Subcutaneous adipose tissue (tissue), 4 donors: ENCODE data around the gene SCN4A. TPM values are rescaled to one million over a fixed set of nuclear protein-coding genes. Genes with fewer than 3 reads are reported as not detected.

Experiments used
- total RNA-seq, 4 donors: library from RNA; depleted of rRNA; stranded (reverse); fragments of >200 nt; gene quantifications; one replicate each; pipeline ENCODE4 v1.1.0, GENCODE V29; 2016
- TF ChIP-seq, protein P1 (sequence below): fragments of 450-650 bp; IDR thresholded peaks from one replicate; pipeline ENCODE4 v1.5.1; 2016; ENCODE audit warnings: low read depth, mild to moderate bottlenecking, control low read depth, antibody characterized with exemption, moderate library complexity

Gene SCN4A
- total RNA-seq, 4 donors from 2014 or later: 6.2 to 43.3 (median 18.1) TPM

DNA sequence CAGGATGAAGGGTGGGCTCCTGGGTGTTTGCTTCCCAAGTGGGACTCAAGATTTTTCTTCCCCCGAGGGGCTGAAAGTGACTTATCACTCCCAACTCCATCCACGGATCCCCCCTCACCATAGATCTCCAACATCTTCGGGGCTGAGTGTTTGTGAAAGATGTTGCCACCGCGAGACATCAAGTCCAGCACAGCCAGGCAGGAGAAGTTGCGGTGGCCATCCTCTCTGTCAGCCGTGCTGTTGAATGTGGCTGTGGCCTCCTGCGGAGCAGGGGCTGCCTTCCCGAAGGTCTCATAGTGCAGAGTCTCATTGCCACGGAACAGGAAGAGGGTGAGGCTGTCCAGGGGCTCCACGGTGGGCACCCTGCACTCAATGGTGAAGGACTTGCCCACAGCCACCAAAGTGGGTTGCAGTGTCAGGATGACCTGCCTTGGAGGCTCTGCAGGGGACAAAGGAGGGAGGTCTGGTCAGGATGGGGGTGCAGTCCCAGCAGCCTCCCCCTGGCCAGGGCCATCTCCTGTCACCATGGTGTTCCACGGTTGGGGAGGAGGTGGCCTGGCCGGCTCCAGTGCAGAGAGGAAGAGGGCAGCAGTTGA lies 30.9 kb upstream of the SCN4A start:
- TF ChIP-seq, protein P1, sequence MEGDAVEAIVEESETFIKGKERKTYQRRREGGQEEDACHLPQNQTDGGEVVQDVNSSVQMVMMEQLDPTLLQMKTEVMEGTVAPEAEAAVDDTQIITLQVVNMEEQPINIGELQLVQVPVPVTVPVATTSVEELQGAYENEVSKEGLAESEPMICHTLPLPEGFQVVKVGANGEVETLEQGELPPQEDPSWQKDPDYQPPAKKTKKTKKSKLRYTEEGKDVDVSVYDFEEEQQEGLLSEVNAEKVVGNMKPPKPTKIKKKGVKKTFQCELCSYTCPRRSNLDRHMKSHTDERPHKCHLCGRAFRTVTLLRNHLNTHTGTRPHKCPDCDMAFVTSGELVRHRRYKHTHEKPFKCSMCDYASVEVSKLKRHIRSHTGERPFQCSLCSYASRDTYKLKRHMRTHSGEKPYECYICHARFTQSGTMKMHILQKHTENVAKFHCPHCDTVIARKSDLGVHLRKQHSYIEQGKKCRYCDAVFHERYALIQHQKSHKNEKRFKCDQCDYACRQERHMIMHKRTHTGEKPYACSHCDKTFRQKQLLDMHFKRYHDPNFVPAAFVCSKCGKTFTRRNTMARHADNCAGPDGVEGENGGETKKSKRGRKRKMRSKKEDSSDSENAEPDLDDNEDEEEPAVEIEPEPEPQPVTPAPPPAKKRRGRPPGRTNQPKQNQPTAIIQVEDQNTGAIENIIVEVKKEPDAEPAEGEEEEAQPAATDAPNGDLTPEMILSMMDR: no peak

DNA sequence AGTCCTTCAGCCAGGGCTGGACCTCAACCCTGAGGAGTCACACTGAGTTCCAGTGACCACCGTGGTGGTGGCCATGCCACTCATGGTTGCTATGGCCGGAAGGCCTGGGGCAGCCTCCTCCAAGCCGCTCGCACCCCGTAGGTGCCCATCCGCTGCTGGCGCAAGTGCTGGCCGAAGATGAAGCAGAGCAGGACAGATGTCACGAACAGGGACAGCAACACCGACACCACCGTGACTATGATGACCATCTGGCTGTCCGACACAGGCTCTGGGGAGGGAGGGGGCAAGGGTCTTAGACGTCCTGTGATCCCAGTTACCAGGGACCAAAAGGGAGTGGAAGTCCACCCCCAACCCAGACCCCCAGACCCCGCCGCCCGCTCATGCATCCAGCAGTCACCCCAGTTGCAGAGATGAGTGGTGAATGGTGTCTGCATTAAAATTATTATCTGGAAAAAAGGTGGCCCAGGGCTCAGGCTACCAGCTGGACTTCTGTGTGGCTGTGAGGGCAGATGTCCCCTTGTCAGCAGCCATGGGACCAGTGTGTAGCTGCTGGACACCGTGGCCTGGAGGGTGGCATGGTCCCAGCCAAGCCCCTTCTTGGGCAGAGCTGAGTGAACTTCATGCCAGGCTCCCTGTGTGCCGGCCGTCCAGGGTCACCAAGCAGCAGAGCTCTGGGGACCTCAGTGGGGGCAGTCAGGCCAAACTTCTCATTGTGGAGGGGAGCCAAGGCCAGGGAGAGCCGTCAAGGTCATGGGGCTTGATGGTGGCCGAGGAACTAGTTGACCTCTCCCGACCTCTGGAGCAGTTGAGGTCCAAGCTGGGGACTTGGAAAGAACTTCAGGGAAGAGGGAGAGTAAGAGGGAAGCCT lies 30.2 kb upstream of the SCN4A start:
- TF ChIP-seq, protein P1: no peak

DNA sequence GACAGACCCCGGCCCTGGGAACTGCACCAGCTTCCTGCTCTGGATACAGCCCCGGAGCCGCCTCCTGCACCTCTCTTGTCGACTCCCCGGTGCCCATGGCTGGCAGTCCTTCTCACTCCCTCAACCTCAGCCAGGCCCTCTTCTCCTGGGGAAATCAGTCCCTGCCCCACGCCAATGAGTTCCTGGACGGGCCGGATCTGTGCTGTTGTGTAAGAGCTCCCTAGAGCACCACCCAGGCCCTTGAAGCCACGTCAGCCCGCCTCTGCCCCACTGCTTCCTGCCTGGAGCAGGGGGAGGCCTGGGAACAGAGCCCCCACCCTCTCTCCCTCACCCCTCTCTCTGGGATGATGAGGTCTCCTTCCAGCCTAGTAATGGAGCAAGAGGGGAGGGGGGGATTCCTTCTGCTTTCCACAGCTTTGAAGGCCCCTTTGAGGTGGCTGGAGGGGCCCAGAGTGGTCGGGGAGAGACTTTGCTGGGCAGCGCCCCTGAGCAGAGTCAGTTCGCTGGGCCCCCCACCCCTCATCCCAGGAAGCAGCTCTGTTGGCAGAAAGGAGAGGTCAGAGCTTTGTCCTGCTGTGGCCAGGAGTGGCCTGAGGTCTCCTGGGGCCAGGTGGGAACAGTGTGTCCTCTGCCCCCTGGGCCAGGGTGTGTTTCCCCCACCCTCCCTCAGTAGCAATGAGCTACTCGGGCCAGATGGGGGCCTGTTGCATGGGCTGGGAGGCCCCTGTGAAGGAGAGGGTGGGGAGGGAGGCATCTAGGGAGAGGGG lies 29.2 kb upstream of the SCN4A start:
- TF ChIP-seq, protein P1: no peak

DNA sequence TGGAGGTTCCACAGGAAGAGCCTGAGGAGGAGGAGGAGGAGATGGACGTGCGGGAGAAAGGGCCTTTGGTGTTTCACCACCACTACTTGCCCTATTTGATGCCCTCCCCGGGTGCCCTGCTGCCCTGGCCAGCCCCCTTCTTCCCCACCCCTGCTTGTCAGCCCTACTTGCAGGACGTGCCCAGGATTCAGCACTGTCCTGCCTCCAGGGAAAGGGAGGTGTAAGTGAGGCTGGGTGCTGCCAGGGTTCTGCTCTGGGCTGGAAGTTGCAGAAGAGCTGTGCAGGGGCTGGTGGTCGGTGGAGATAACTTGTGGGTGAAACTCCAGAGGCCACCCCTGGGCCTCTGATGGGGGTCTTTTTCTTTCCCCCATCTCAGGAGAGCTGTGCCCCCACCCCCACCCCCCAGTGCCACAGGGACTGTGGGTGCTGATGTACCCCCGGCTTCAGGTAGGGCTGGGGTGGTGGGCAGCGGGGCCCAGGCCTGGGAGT lies 28.4 kb upstream of the SCN4A start:
- TF ChIP-seq, protein P1: no peak

DNA sequence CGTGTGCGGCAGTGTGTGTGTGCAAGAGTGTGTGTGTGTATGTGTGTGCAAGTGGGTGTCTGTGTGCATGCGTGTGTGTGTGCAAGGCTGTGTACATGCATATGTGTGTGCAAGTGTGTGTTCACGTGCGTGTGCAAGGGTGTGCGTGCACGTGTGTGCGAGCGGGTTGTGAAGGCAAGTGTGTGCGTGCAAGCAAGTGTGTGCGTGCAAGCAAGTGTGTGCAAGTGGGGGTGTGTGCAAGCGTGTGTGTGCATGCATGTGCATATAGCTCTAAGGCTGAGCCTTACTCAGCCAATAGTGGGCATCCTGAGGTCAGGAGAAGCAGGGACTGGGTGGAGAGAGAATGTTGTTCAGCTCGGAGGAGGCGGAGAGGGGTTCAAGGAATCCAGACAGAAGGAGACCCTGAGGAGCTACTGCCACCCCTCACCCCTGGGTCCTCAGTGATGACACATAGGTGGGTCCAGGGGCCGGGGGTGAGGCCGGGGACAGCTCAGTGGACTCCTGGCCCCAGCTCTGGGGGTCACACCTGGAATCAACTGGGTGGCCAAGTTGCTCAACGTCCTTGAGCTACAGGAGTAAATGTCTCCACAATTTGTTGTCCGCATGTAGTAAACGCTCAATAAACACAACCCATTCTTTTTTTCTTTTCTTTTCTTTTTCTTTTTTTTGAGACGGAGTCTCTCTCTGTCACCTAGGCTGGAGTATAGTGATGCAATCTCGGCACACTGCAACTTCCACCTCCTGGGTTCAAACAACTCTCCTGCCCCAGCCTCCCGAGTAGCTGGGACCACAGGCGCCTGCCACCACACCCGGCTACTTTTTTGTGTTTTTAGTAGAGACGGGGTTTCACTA lies 27.2 kb upstream of the SCN4A start:
- TF ChIP-seq, protein P1: no peak

DNA sequence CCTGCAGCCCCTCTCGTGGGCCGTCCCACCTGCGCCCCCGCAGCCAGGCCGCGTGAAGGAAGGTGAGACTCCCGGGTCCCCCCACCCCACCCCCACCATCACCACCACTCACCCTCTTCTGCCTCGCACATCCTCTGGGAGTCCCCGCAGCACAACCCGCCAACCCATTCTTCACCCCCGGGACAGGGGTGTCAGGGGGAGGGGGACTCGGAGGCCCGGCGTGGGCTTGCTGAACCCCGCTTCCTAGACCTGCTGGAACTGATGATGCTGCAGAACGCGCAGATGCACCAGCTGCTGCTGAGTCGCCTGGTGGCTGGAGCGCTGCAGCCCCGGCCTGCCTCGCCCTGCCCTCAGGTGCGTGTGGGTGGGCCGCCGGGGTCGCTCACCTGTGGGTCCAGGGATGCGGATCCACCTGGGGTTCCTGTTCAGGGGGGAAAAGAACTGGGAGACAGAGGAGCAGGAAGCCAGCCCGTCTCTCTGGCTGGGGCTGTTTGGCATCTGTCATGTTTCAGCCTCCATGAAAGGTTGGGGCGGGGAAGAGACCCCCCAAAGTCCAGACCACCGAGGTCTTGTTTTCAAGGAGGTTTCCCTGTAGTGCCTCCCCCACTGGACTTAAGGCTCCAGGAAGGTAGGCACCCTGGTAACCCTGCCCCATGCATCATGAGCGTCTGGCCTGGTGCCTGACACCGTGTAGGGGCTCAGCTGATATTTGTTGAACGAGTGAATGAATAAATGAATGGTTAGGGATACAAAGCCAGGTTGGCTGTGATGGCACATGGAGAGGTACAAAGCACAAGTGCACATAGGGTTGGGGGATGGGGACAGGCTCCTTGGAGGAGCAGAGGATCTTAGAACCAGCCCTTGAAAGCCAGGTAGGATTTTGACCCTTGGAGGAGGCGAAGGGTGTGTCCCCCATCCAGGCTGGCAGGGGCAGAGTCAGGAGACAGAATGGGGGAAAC lies 26.3 kb upstream of the SCN4A start:
- TF ChIP-seq, protein P1: no peak
